ENCODE data around the gene C15orf62. TPM values are rescaled to one million over a fixed set of nuclear protein-coding genes. Genes with fewer than 3 reads are reported as not detected.

The C15orf62 gene
- total and polyA plus RNA-seq, 2 donors from 2014 or later: 0.47 to 1.4 TPM

DNA sequence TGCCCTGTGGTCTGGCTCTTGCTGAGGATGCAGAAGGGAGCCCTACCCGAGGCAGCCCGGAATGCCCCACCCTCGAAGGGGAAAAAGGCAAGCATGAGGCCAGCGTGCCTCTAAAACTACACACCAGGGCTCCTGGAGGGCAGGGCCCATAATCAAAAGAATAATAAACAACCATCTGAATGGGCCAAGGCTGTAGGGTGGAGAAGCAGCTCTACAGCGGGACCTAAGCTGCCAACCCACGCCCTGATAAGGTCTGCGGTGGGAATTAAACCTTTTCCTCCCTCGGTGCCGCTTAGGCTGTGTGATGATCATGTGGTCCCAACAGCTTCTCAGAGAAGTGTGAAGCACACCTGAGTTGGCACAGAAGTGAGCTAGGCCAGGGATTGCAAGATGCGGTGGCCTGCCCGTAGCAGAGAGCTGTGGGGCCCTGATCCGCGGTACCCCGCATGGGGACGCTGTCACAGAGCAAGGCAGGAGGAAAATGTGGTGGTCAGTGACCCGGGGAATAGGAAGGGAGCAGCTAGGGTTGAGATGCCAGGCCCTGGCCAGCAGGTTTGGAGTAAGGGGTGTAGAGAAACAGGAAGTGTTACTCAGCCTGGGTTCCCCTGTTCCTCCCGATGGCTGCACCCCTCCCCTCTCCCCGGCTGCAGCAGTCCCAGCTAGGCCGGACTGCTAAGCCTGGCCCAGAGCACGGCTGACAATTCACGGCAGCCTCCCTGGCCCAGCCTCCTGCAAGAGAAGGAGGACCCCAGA lies 1.1 kb upstream of the C15orf62 start:
- FAIRE-seq (no peak), DNase-seq (peak in 2 of 5 donors; percentile 8 to 68)
- peaks cover 4 to 12% (median 7%) of the 10 kb centered on the region in 3 donors for H3K4me1 ChIP-seq (ENCODE audit: control insufficient read depth in 2 of 3, insufficient read depth in 2 of 3, low read depth in 1 of 3, low read length in 3 of 3)
- H3K36me3 ChIP-seq (ENCODE audit: control insufficient read depth in 2 of 3, insufficient read depth in 3 of 3, low read length in 3 of 3): peaks cover 0 to 7% (median 3%) of the 10 kb centered on the region in 3 donors
- TF ChIP-seq, protein P1, sequence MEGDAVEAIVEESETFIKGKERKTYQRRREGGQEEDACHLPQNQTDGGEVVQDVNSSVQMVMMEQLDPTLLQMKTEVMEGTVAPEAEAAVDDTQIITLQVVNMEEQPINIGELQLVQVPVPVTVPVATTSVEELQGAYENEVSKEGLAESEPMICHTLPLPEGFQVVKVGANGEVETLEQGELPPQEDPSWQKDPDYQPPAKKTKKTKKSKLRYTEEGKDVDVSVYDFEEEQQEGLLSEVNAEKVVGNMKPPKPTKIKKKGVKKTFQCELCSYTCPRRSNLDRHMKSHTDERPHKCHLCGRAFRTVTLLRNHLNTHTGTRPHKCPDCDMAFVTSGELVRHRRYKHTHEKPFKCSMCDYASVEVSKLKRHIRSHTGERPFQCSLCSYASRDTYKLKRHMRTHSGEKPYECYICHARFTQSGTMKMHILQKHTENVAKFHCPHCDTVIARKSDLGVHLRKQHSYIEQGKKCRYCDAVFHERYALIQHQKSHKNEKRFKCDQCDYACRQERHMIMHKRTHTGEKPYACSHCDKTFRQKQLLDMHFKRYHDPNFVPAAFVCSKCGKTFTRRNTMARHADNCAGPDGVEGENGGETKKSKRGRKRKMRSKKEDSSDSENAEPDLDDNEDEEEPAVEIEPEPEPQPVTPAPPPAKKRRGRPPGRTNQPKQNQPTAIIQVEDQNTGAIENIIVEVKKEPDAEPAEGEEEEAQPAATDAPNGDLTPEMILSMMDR (IDR thresholded peaks at IDR 0.05; ENCODE audit: borderline replicate concordance, extremely low read depth, insufficient read depth): no peak
- H3K27ac ChIP-seq (ENCODE audit: low read depth in 2 of 2, low read length in 2 of 2): no peak overlapping the region
- intact Hi-C loops (cut with DNase I): no loop called here
- no peak overlapping the region for H3K4me3 ChIP-seq (ENCODE audit: low read length in 3 of 3)
- H3K27me3 ChIP-seq (ENCODE audit: control insufficient read depth, insufficient read depth, low read length): no peaks in the 10 kb centered on the region
- no peak overlapping the region for H3K9ac ChIP-seq (ENCODE audit: low read length in 3 of 3)
- H3K9me3 ChIP-seq (ENCODE audit: control insufficient read depth in 2 of 3, insufficient read depth in 1 of 3, low read length in 3 of 3): no peaks in the 10 kb centered on the region

DNA sequence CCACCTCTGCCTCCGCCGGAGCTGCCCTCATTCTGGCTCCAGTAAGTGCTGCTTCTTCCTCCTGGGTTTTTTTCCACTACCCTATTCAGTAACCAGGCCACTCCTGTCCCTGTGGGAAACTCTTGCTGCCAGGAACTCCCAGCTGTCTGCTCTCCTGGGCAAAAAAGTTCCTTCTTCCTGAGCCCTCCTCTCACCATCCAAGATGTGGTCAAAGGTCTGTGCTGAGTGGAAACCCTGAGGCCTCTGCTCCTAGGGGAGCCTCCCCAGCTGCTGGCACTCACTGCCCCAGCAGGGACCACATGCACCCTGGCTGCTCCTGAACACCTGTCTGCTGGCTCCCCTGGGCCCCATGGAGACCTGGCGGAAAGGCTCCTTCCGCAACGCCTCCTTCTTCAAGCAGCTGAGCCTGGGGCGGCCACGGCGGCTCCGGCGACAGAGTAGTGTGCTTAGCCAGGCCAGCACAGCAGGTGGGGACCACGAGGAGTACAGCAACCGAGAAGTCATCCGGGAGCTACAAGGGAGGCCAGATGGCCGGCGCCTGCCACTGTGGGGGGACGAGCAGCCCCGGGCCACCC lies 454 bp downstream of the C15orf62 start:
- Histone ChIP-seq H3K9ac (ENCODE audit: low read length in 3 of 3) (peak overlapping the region in 1 of 3 donors; percentile 19), H3K27ac (ENCODE audit: low read depth in 2 of 2, low read length in 2 of 2) (peak overlapping the region in 1 of 2 donors; percentile 32), H3K36me3 (ENCODE audit: control insufficient read depth in 2 of 3, insufficient read depth in 3 of 3, low read length in 3 of 3) (peaks cover 0 to 22% (median 16%) of the 10 kb centered on the region in 3 donors), H3K4me1 (ENCODE audit: control insufficient read depth in 2 of 3, insufficient read depth in 2 of 3, low read depth in 1 of 3, low read length in 3 of 3) (peaks cover 4 to 7% (median 4%) of the 10 kb centered on the region in 3 donors), H3K4me3 (ENCODE audit: low read length in 3 of 3) (no peak overlapping the region), H3K27me3 (ENCODE audit: control insufficient read depth, insufficient read depth, low read length) (no peaks in the 10 kb centered on the region), H3K9me3 (ENCODE audit: control insufficient read depth in 2 of 3, insufficient read depth in 1 of 3, low read length in 3 of 3) (no peaks in the 10 kb centered on the region)
- intact Hi-C loops (cut with DNase I): no loop called here
- peak; percentile 31 to 74 (median 46) for DNase-seq
- TF ChIP-seq, protein P1 (IDR thresholded peaks at IDR 0.05; ENCODE audit: borderline replicate concordance, extremely low read depth, insufficient read depth): no peak
- FAIRE-seq: no peak

DNA sequence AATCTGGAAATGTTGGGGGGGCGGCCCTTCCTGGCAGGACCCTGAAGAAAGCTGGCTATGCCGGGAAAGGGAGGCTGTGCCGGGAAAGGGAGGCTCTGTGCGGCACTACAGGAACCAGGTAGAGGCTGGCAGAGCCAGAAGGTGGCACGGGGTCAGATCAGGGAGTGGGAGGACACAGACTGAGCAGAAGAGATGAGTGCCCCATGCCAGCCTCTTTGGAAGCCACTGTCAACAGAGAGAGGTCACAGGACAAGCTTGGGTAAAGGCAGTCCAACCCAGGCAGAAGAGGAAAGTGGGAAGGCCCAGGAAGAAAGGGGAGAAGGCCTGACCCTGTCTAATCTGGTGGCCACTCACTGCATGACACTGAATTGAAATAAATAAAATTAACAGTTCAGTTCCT lies 1.5 kb downstream of the C15orf62 start:
- Histone ChIP-seq H3K4me1 (ENCODE audit: control insufficient read depth in 2 of 3, insufficient read depth in 2 of 3, low read depth in 1 of 3, low read length in 3 of 3) (peaks cover 0 to 4% (median 4%) of the 10 kb centered on the region in 3 donors), H3K9me3 (ENCODE audit: control insufficient read depth in 2 of 3, insufficient read depth in 1 of 3, low read length in 3 of 3) (no peaks in the 10 kb centered on the region), H3K9ac (ENCODE audit: low read length in 3 of 3) (no peak overlapping the region), H3K27me3 (ENCODE audit: control insufficient read depth, insufficient read depth, low read length) (no peaks in the 10 kb centered on the region), H3K4me3 (ENCODE audit: low read length in 3 of 3) (no peak overlapping the region), H3K36me3 (ENCODE audit: control insufficient read depth in 2 of 3, insufficient read depth in 3 of 3, low read length in 3 of 3) (peaks cover 0 to 32% (median 16%) of the 10 kb centered on the region in 3 donors), H3K27ac (ENCODE audit: low read depth in 2 of 2, low read length in 2 of 2) (no peak overlapping the region)
- TF ChIP-seq, protein P1 (IDR thresholded peaks at IDR 0.05; ENCODE audit: borderline replicate concordance, extremely low read depth, insufficient read depth): no peak
- intact Hi-C loops (cut with DNase I): no loop called here
- FAIRE-seq (no peak), DNase-seq (no peak)

Measured in kidney (tissue), 14 donors.